A549 (cell line): ENCODE results near the gene ADAM10. TPM values are rescaled to one million over a fixed set of nuclear protein-coding genes. Genes with fewer than 3 reads are reported as not detected.

ENCODE experiments used
- ATAC-seq, 2 experiments: fragments of 200-7000 bp in 1 of 2; fragments of >200 bp in 1 of 2; cut with Nextera tagmentation in 1 of 2; cut with Tn5 transposase in 1 of 2; 3 replicates each; pipeline versions ENCODE4 v1.8.0 to v1.9.1; 2018 to 2020; ENCODE audit warnings: mild to moderate bottlenecking in 1 of 2, moderate library complexity in 1 of 2
- CTCF ChIA-PET: fragments of 300-600 bp; sonication (Branson Sonifier 250); formaldehyde crosslinking; extraction: SDS; loops from one replicate; lab custom pipeline; 2021; ENCODE audit warnings: antibody characterized with exemption, inconsistent platforms; lab: Yijun Ruan, JAX
- POLR2A ChIA-PET: fragments of 350-600 bp; formaldehyde crosslinking; extraction: SDS; loops from one replicate; lab custom pipeline; 2021; ENCODE audit warnings: antibody characterized with exemption, inconsistent platforms; lab: Yijun Ruan, JAX
- DNase-seq, 2 experiments: peaks; one replicate each; pipeline versions ENCODE4 v3.0.0 to v3.0.0-alpha.2; 2011 to 2016; ENCODE audit warnings: low read depth in 1 of 2, low spot score in 1 of 2
- FAIRE-seq: peaks from 2 replicates; lab custom pipeline; 2011; peaks lifted over from hg19 to GRCh38; lab: Jason Lieb, UNC
- H3K27ac ChIP-seq, 2 experiments: fragments of >200 bp; sonication (Bioruptor Twin); formaldehyde crosslinking; 3 replicates each; pipeline ENCODE4 v1.5.1; 2016 to 2017
- H3K4me1 ChIP-seq: fragments of >200 bp; sonication (Bioruptor Twin); formaldehyde crosslinking; 3 replicates; pipeline ENCODE4 v1.6.1; 2016
- H3K4me2 ChIP-seq: fragments of >200 bp; sonication (Bioruptor Twin); formaldehyde crosslinking; 3 replicates; pipeline ENCODE4 v1.6.1; 2016
- H3K4me3 ChIP-seq: fragments of >200 bp; sonication (Bioruptor Twin); formaldehyde crosslinking; 3 replicates; pipeline ENCODE4 v1.5.1; 2016
- H3K9me3 ChIP-seq: fragments of >200 bp; sonication (Bioruptor Twin); formaldehyde crosslinking; 3 replicates; pipeline ENCODE4 v1.6.1; 2016
- BCL3 ChIP-seq: fragments of >200 bp; sonication (Bioruptor Twin); formaldehyde crosslinking; IDR thresholded peaks from 3 replicates; pipeline ENCODE4 v1.6.1; 2016
- BHLHE40 ChIP-seq: IDR thresholded peaks from 2 replicates; pipeline ENCODE4 v1.6.1; 2012; ENCODE audit warnings: low read depth, low read length, inconsistent platforms
- E2F6 ChIP-seq: IDR thresholded peaks from 2 replicates; pipeline ENCODE4 v1.6.1; 2012; ENCODE audit warnings: low read depth, borderline replicate concordance
- EHF ChIP-seq: fragments of 250-450 bp; sonication (Bioruptor Pico); IDR thresholded peaks from 2 replicates; pipeline ENCODE4 v1.5.0; 2020; ENCODE audit warnings: mild to moderate bottlenecking
- EHMT2 ChIP-seq: fragments of 200-600 bp; sonication (generic); IDR thresholded peaks from 2 replicates; pipeline ENCODE4 v1.6.1; 2016; ENCODE audit warnings: antibody characterized with exemption, low read depth, mild to moderate bottlenecking, moderate library complexity
- EP300 ChIP-seq, 2 experiments: fragments of >200 bp; sonication (Bioruptor Twin); formaldehyde crosslinking; IDR thresholded peaks; 2 replicates in 1 of 2; 3 replicates in 1 of 2; pipeline ENCODE4 v1.6.1; 2016 to 2017
- FOSB ChIP-seq: fragments of 250-450 bp; sonication (Bioruptor Pico); IDR thresholded peaks from 2 replicates; pipeline ENCODE4 v1.5.0; 2020; ENCODE audit warnings: mild to moderate bottlenecking, moderate library complexity
- FOSL2 ChIP-seq, 2 experiments: fragments of 450-650 bp in 1 of 2; fragments of >200 bp in 1 of 2; sonication (Bioruptor Twin) in 1 of 2; formaldehyde crosslinking; IDR thresholded peaks; 2 replicates each; pipeline versions ENCODE4 v1.5.0 to v1.6.1; 2016 to 2020; ENCODE audit warnings: mild to moderate bottlenecking in 1 of 2, moderate library complexity in 1 of 2
- HOXA7 ChIP-seq: fragments of 250-450 bp; sonication (Bioruptor Pico); IDR thresholded peaks from 2 replicates; pipeline ENCODE4 v1.5.0; 2020; ENCODE audit warnings: mild to moderate bottlenecking, moderate library complexity
- JUN ChIP-seq, 2 experiments: fragments of >200 bp; sonication (Bioruptor Twin); formaldehyde crosslinking; IDR thresholded peaks; 2 replicates in 1 of 2; 3 replicates in 1 of 2; pipeline ENCODE4 v1.6.1; 2016 to 2017
- JUNB ChIP-seq: fragments of >200 bp; sonication (Bioruptor Twin); formaldehyde crosslinking; IDR thresholded peaks from 2 replicates; pipeline ENCODE4 v1.6.1; 2016
- MAX ChIP-seq: IDR thresholded peaks from 2 replicates; pipeline ENCODE4 v1.6.1; 2012
- MYC ChIP-seq: IDR thresholded peaks from 2 replicates; pipeline ENCODE4 v1.6.1; 2012; ENCODE audit warnings: mild to moderate bottlenecking, inconsistent platforms, low read length, improper control_type of control experiment, borderline replicate concordance
- NFE2L2 ChIP-seq: fragments of 150-350 bp; conservative IDR thresholded peaks from 2 replicates; pipeline ENCODE4 v1.6.1; 2014; ENCODE audit warnings: low read length
- NR3C1 ChIP-seq: fragments of >200 bp; sonication (Bioruptor Twin); formaldehyde crosslinking; IDR thresholded peaks from 3 replicates; pipeline ENCODE4 v1.6.1; 2017
- PHF8 ChIP-seq: fragments of 200-600 bp; sonication (generic); IDR thresholded peaks from 2 replicates; pipeline ENCODE4 v1.6.1; 2016; ENCODE audit warnings: low read depth, mild to moderate bottlenecking, antibody characterized with exemption, moderate library complexity, borderline replicate concordance
- POLR2A ChIP-seq: IDR thresholded peaks from 2 replicates; pipeline ENCODE4 v1.6.1; 2012; ENCODE audit warnings: mild to moderate bottlenecking, low read length
- POLR2AphosphoS2 ChIP-seq: conservative IDR thresholded peaks from 2 replicates; pipeline ENCODE4 v1.6.1; 2012; ENCODE audit warnings: low read length, improper control_type of control experiment, inconsistent platforms
- RAD21 ChIP-seq, 2 experiments: fragments of >200 bp in 1 of 2; sonication (Bioruptor Twin) in 1 of 2; formaldehyde crosslinking in 1 of 2; IDR thresholded peaks in 1 of 2; conservative IDR thresholded peaks in 1 of 2; 2 replicates in 1 of 2; 3 replicates in 1 of 2; pipeline ENCODE4 v1.6.1; 2012 to 2018; ENCODE audit warnings: inconsistent platforms in 1 of 2
- RARB ChIP-seq: fragments of 250-450 bp; sonication (Bioruptor Pico); IDR thresholded peaks from 2 replicates; pipeline ENCODE4 v1.8.0; 2021; ENCODE audit warnings: mild to moderate bottlenecking, moderate library complexity
- RCOR1 ChIP-seq: fragments of 150-350 bp; IDR thresholded peaks from 2 replicates; pipeline ENCODE4 v1.6.1; 2014; ENCODE audit warnings: antibody characterized with exemption, low read length, low read depth
- REST ChIP-seq: fragments of 200-600 bp; sonication (generic); IDR thresholded peaks from 2 replicates; pipeline ENCODE4 v1.6.1; 2016; ENCODE audit warnings: antibody characterized with exemption, mild to moderate bottlenecking, moderate library complexity
- RFX5 ChIP-seq: fragments of 450-650 bp; IDR thresholded peaks from 2 replicates; pipeline ENCODE4 v1.7.1; 2014; ENCODE audit warnings: antibody characterized with exemption, mild to moderate bottlenecking, moderate library complexity
- RNF2 ChIP-seq: fragments of 200-600 bp; sonication (generic); IDR thresholded peaks from 2 replicates; pipeline ENCODE4 v1.6.1; 2016; ENCODE audit warnings: low read depth, mild to moderate bottlenecking, antibody characterized with exemption, moderate library complexity, borderline replicate concordance
- SREBF2 ChIP-seq: fragments of 450-650 bp; IDR thresholded peaks from 2 replicates; pipeline ENCODE4 v1.6.1; 2014; ENCODE audit warnings: mild to moderate bottlenecking, moderate library complexity
- TP53 ChIP-seq: fragments of 250-450 bp; sonication (Bioruptor Pico); IDR thresholded peaks from 2 replicates; pipeline ENCODE4 v1.5.0; 2021; ENCODE audit warnings: mild to moderate bottlenecking, moderate library complexity
- USF2 ChIP-seq: fragments of 450-650 bp; IDR thresholded peaks from 2 replicates; pipeline ENCODE4 v1.6.1; 2014; ENCODE audit warnings: antibody characterized with exemption
- WGBS: methylation state at CpG from one replicate; pipeline ENCODE4 v1.1.6; 2017; ENCODE audit errors: missing lambda C conversion rate; 5-methylcytosine and 5-hydroxymethylcytosine counted together
- polyA minus RNA-seq: library from RNA; depleted of rRNA, polyadenylated mRNA; stranded (reverse); fragments of >200 nt; gene quantifications from 2 replicates; pipeline ENCODE4 v1.2.3, GENCODE V29; 2011; rRNA and poly(A)+ RNA removed
- polyA plus RNA-seq, 4 experiments: library from polyadenylated mRNA; depleted of rRNA in 3 of 4; stranded (reverse); fragments of >200 nt; fragmentation: RNase III in 1 of 4; extraction: RNeasy Plus Mini Kit Qiagen cat#74134 plus additional on column Dnase treatment in 1 of 4; gene quantifications; 2 replicates in 3 of 4; 3 replicates in 1 of 4; pipeline ENCODE4 v1.2.3, GENCODE V29; 2011 to 2017

The ADAM10 gene
- 210 and 236 TPM in 2 replicates for polyA plus RNA-seq (2011; rRNA removed)
- polyA plus RNA-seq (2012; cell fraction: cytosol; rRNA removed): 64.7 and 64.8 TPM in 2 replicates
- polyA plus RNA-seq (2012; cell fraction: nucleus; rRNA removed): 60.0 and 64.6 TPM in 2 replicates
- polyA plus RNA-seq (2017; fragmentation: RNase III; extraction: RNeasy Plus Mini Kit Qiagen cat#74134 plus additional on column Dnase treatment): 177 to 200 TPM (median 196 TPM) in 3 replicates
- polyA minus RNA-seq: 117 TPM in 2 replicates

- peak; percentile 99 for DNase-seq
- peak within 1 kb of the TSS; percentile 93 to 97 for H3K27ac ChIP-seq
- TF ChIP-seq MYC (peak; percentile 46; the same call in 1 of the 2 replicates), EP300 (IDR thresholded peaks at IDR 0.05) (no peak; a peak in 1 of 5 replicates), MAX (peak; percentile 42), E2F6 (peak; percentile 26; the same call in 1 of the 2 replicates), RFX5 (peak; percentile 8; the same call in 1 of the 2 replicates), USF2 (peak; percentile 98), PHF8 (peak; percentile 75), BCL3 (0 out of 3 replicates have a peak, but pooled peaks have one; percentile 12), POLR2A (peak; percentile 90), BHLHE40 (0 out of 2 replicates have a peak, but pooled peaks have one; percentile 15), POLR2AphosphoS2 (no peak), RAD21 (conservative IDR thresholded peaks at IDR 0.05 in 1 of 2, IDR thresholded peaks at IDR 0.05 in 1 of 2) (0 out of 5 replicates have a peak, but pooled peaks have one; percentile 14 to 18), JUN (IDR thresholded peaks at IDR 0.05) (peak; percentile 67 to 74; a peak in 4 of 5 replicates), FOSL2 (IDR thresholded peaks at IDR 0.05) (no peak), FOSL2 (CRISPR knock-in tag; IDR thresholded peaks at IDR 0.05) (no peak)
- TF ChIP-seq, all 56 proteins: peak for 11
- Histone ChIP-seq H3K4me1 (peaks cover 26% of the 10 kb centered on the region), H3K9me3 (no peaks in the 10 kb centered on the region), H3K4me2 (peak within 1 kb of the TSS; percentile 79), H3K4me3 (peak within 1 kb of the TSS; percentile 91)
- under 1% methylated on average over 46 of the region's 62 CpGs for WGBS
- ChIA-PET CTCF (interaction anchor here (0.8 to 2.6 kb wide), 8 partner anchors 10 to 523 kb away, joined by 3 to 21 read pairs (median 4); partner anchors contain the start of gene MINDY2), POLR2A (interaction anchor here (0.5 to 2.6 kb wide), 28 partner anchors 9 to 520 kb away, joined by 3 to 98 read pairs (median 4); partner anchors contain the start of gene MINDY2)
- ATAC-seq (peak; percentile 89 to 97), FAIRE-seq (peak; percentile 7)
These were observed at the start of gene ADAM10 for GRCh38 chr15:58749532-58750337. TSS of gene ADAM10 (minus strand) at chr15:58749707. CDS start at chr15:58749534, 173 bp downstream.

- ChIA-PET CTCF (interaction anchor here (0.6 to 1.9 kb wide), 4 partner anchors 10 to 54 kb away, joined by 3 to 7 read pairs (median 3); partner anchors contain the start of gene MINDY2), POLR2A (no interaction called here)
- WGBS: 80% methylated on average over 3 of the region's 3 CpGs
These were observed 48.0 kb upstream of the ADAM10 start for GRCh38 chr15:58797505-58797904.

GRCh38 chr15:58795825-58796224 is 46.3 kb upstream of the ADAM10 start:
- ATAC-seq (no peak), FAIRE-seq (no peak), DNase-seq (no peak)
- Histone ChIP-seq H3K27ac (no peak overlapping the region), H3K9me3 (no peaks in the 10 kb centered on the region), H3K4me3 (no peak overlapping the region), H3K4me2 (no peak overlapping the region), H3K4me1 (no peaks in the 10 kb centered on the region)
- ChIA-PET CTCF (no interaction called here), POLR2A (no interaction called here)
- 84% methylated on average over 2 of the region's 2 CpGs for WGBS
- TF ChIP-seq EHF (CRISPR knock-in tag) (no peak), POLR2A (no peak), NR3C1 (no peak), RARB (CRISPR knock-in tag) (no peak), JUNB (no peak), RCOR1 (no peak), TP53 (CRISPR knock-in tag) (no peak), REST (no peak), FOSB (no peak), RNF2 (no peak), HOXA7 (CRISPR knock-in tag) (no peak), NFE2L2 (no peak)

More at GRCh38 chr15:58797505-58797904, 48.0 kb upstream of the ADAM10 start:
- Histone ChIP-seq H3K27ac (no peak overlapping the region), H3K9me3 (no peaks in the 10 kb centered on the region), H3K4me3 (no peak overlapping the region), H3K4me2 (no peak overlapping the region), H3K4me1 (no peaks in the 10 kb centered on the region)
- no peak for TF ChIP-seq EHMT2
- TF ChIP-seq SREBF2: no peak
- DNase-seq (no peak), ATAC-seq (no peak), FAIRE-seq (no peak)
